H9 (cell line): Measurements from ENCODE around the gene OGDH. TPM values are rescaled to one million over a fixed set of nuclear protein-coding genes. Genes with fewer than 3 reads are reported as not detected.
"Not testable (repeated sequence)": the region's sequence is repeated elsewhere in the genome, so short reads cannot be mapped to it uniquely, and the experiment has no call there.

Source experiments
- DNase-seq: peaks from one replicate; pipeline ENCODE4 v3.0.0-alpha.2; 2017
- H2AFZ ChIP-seq: one replicate; pipeline ENCODE4 v1.6.1; 2013; ENCODE audit warnings: mild to moderate bottlenecking, low read length, control low read depth, moderate library complexity
- H2AK5ac ChIP-seq: 2 replicates; pipeline ENCODE4 v1.6.1; 2013; ENCODE audit warnings: low read length, control low read depth, mixed read lengths; ENCODE audit not compliant: insufficient read length
- H2BK120ac ChIP-seq: one replicate; pipeline ENCODE4 v1.6.1; 2013; ENCODE audit warnings: low read depth, mild to moderate bottlenecking, low read length, control low read depth, inconsistent platforms; ENCODE audit not compliant: poor library complexity, severe bottlenecking
- H2BK12ac ChIP-seq: 2 replicates; pipeline ENCODE4 v1.6.1; 2013; ENCODE audit warnings: low read length, control low read depth, mixed read lengths, low read depth; ENCODE audit not compliant: insufficient read length
- H2BK15ac ChIP-seq: 2 replicates; pipeline ENCODE4 v1.6.1; 2013; ENCODE audit warnings: low read depth, low read length, control low read depth
- H2BK20ac ChIP-seq: one replicate; pipeline ENCODE4 v1.6.1; 2013; ENCODE audit warnings: low read depth, mild to moderate bottlenecking, low read length, control low read depth, inconsistent platforms; ENCODE audit not compliant: poor library complexity, severe bottlenecking
- H2BK5ac ChIP-seq: 2 replicates; pipeline ENCODE4 v1.6.1; 2013; ENCODE audit warnings: low read length, control low read depth, mixed read lengths; ENCODE audit not compliant: insufficient read length
- H3K14ac ChIP-seq: 2 replicates; pipeline ENCODE4 v1.6.1; 2013; ENCODE audit warnings: low read length, control low read depth; ENCODE audit not compliant: insufficient read depth
- H3K18ac ChIP-seq: 2 replicates; pipeline ENCODE4 v1.6.1; 2013; ENCODE audit warnings: low read depth, mild to moderate bottlenecking, mixed read lengths, low read length, control low read depth; ENCODE audit not compliant: insufficient read length
- H3K23ac ChIP-seq: 2 replicates; pipeline ENCODE4 v1.6.1; 2013; ENCODE audit warnings: low read length, control low read depth, mixed read lengths, low read depth; ENCODE audit not compliant: insufficient read length
- H3K23me2 ChIP-seq: 2 replicates; pipeline ENCODE4 v1.6.1; 2013; ENCODE audit warnings: low read depth, mild to moderate bottlenecking, mixed read lengths, low read length, control low read depth; ENCODE audit not compliant: insufficient read length, poor library complexity, severe bottlenecking
- H3K27ac ChIP-seq: 2 replicates; pipeline ENCODE4 v1.5.1; 2013; ENCODE audit warnings: low read length, control low read depth, mixed read lengths, low read depth; ENCODE audit not compliant: insufficient read length
- H3K27me3 ChIP-seq: 2 replicates; pipeline ENCODE4 v1.6.1; 2013; ENCODE audit warnings: low read length, control low read depth, inconsistent platforms; ENCODE audit not compliant: insufficient read depth
- H3K4ac ChIP-seq: 2 replicates; pipeline ENCODE4 v1.6.1; 2013; ENCODE audit warnings: low read depth, mild to moderate bottlenecking, control low read depth, inconsistent platforms, low read length, moderate library complexity
- H3K4me1 ChIP-seq: 2 replicates; pipeline ENCODE4 v1.6.1; 2013; ENCODE audit warnings: low read length, control low read depth, inconsistent platforms; ENCODE audit not compliant: insufficient read depth
- H3K4me2 ChIP-seq: 2 replicates; pipeline ENCODE4 v1.6.1; 2013; ENCODE audit warnings: low read length, control low read depth, mixed read lengths; ENCODE audit not compliant: insufficient read length, insufficient read depth
- H3K56ac ChIP-seq: 2 replicates; pipeline ENCODE4 v1.6.1; 2013; ENCODE audit warnings: low read depth, mild to moderate bottlenecking, mixed read lengths, low read length, control low read depth; ENCODE audit not compliant: insufficient read length
- H3K79me1 ChIP-seq: 2 replicates; pipeline ENCODE4 v1.6.1; 2013; ENCODE audit warnings: low read depth, mild to moderate bottlenecking, moderate library complexity, low read length, control low read depth, inconsistent platforms; ENCODE audit not compliant: insufficient read depth, poor library complexity, severe bottlenecking
- H3K79me2 ChIP-seq: 2 replicates; pipeline ENCODE4 v1.6.1; 2013; ENCODE audit warnings: low read length, control low read depth, inconsistent platforms; ENCODE audit not compliant: insufficient read depth
- H3K9ac ChIP-seq: 2 replicates; pipeline ENCODE4 v1.6.1; 2013; ENCODE audit warnings: low read length, control low read depth, mixed read lengths; ENCODE audit not compliant: insufficient read length; ENCODE audit errors: extremely low read depth
- H3K9me3 ChIP-seq: one replicate; pipeline ENCODE4 v1.6.1; 2013; ENCODE audit warnings: low read depth, low read length, inconsistent platforms; ENCODE audit not compliant: control insufficient read depth
- H3T11ph ChIP-seq: one replicate; pipeline ENCODE4 v1.6.1; 2013; ENCODE audit warnings: mild to moderate bottlenecking, low read length, control low read depth, inconsistent platforms
- H4K20me1 ChIP-seq: one replicate; pipeline ENCODE4 v1.6.1; 2013; ENCODE audit not compliant: control insufficient read depth, insufficient read length, insufficient read depth
- H4K5ac ChIP-seq: 2 replicates; pipeline ENCODE4 v1.6.1; 2013; ENCODE audit warnings: low read depth, mild to moderate bottlenecking, mixed read lengths, low read length, control low read depth; ENCODE audit not compliant: insufficient read length
- H4K8ac ChIP-seq: replicated peaks from 2 replicates; pipeline ENCODE4 v1.6.1; 2013; ENCODE audit warnings: low read length, control low read depth, mixed read lengths, low read depth; ENCODE audit not compliant: insufficient read length
- H4K91ac ChIP-seq: 2 replicates; pipeline ENCODE4 v1.6.1; 2013; ENCODE audit warnings: low read depth, mild to moderate bottlenecking, moderate library complexity, mixed read lengths, low read length, control low read depth; ENCODE audit not compliant: insufficient read length
- H3K27ac Mint-ChIP-seq, 3 experiments: 2 replicates in 2 of 3; 3 replicates in 1 of 3; pipeline ENCODE4 v1.8.0; 2020 to 2021; ENCODE audit warnings: mixed read lengths in 3 of 3, mild to moderate bottlenecking in 1 of 3, moderate library complexity in 1 of 3
- H3K27me3 Mint-ChIP-seq: 2 replicates; pipeline ENCODE4 v1.8.0; 2021; ENCODE audit warnings: low read depth, mild to moderate bottlenecking, moderate library complexity, mixed read lengths
- H3K36me3 Mint-ChIP-seq, 3 experiments: 2 replicates in 2 of 3; 3 replicates in 1 of 3; pipeline ENCODE4 v1.8.0; 2020 to 2021; ENCODE audit warnings: low read depth in 3 of 3, mixed read lengths in 3 of 3; ENCODE audit not compliant: insufficient read depth in 1 of 3
- H3K4me1 Mint-ChIP-seq, 2 experiments: 2 replicates each; pipeline ENCODE4 v1.8.0; 2020; ENCODE audit warnings: mixed read lengths in 2 of 2
- H3K4me3 Mint-ChIP-seq, 2 experiments: 2 replicates in 1 of 2; 3 replicates in 1 of 2; pipeline ENCODE4 v1.8.0; 2020 to 2021; ENCODE audit warnings: mild to moderate bottlenecking in 2 of 2, mixed read lengths in 2 of 2, moderate library complexity in 1 of 2
- H3K9me3 Mint-ChIP-seq, 2 experiments: 2 replicates in 1 of 2; 3 replicates in 1 of 2; pipeline ENCODE4 v1.8.0; 2020; ENCODE audit warnings: mild to moderate bottlenecking in 2 of 2, mixed read lengths in 2 of 2, moderate library complexity in 1 of 2
- CTCF ChIP-seq: fragments of 200-600 bp; sonication (generic); conservative IDR thresholded peaks from 3 replicates; pipeline ENCODE4 v1.8.0; 2021; ENCODE audit warnings: antibody characterized with exemption, mild to moderate bottlenecking
- WGBS: extraction: QIAGEN DNeasy Blood & Tissue Kit; methylation state at CpG from one replicate; pipeline ENCODE4 v1.1.7; 2013; ENCODE audit warnings: missing lambda C conversion rate, low lambda C conversion rate, mixed read lengths; ENCODE audit not compliant: insufficient read length; ENCODE audit errors: extremely low coverage; 5-methylcytosine and 5-hydroxymethylcytosine counted together
- total RNA-seq: library from RNA; stranded (reverse); gene quantifications from 2 replicates; pipeline ENCODE4 v1.2.1, GENCODE V29; 2021

OGDH gene
- total RNA-seq, 1 experiment from 2014 or later, result 77.3 TPM

- H3K79me2 ChIP-seq, result no peaks in the 10 kb centered on the region
- no peaks in the 10 kb centered on the region for H4K20me1 ChIP-seq
- no peak overlapping the region for H2BK20ac ChIP-seq
- Mint-ChIP-seq H3K4me1 (no peaks in the 10 kb centered on the region), H3K4me3 (no peak overlapping the region), H3K9me3 (no peaks in the 10 kb centered on the region; a peak in 1 of 5 replicates), H3K27me3 (no peaks in the 10 kb centered on the region), H3K36me3 (peaks cover 54 to 71% (median 70%) of the 10 kb centered on the region in 3 experiments), H3K27ac (peak overlapping the region in 2 of 3 experiments; percentile 49 to 95; a peak in 2 of 7 replicates)
- H3K4ac ChIP-seq, result no peak overlapping the region
- H4K8ac ChIP-seq, result no peak overlapping the region
- H3K27me3 ChIP-seq, result no peaks in the 10 kb centered on the region
- H3K56ac ChIP-seq, result no peak overlapping the region
- no peak overlapping the region for H4K91ac ChIP-seq
- no peak overlapping the region for H3K27ac ChIP-seq
- no peak for DNase-seq
- H3K9ac ChIP-seq, result no peak overlapping the region
- no peak overlapping the region for H3K18ac ChIP-seq
- no peak overlapping the region for H2AK5ac ChIP-seq
- WGBS, result no CpG with 5 or more reads among the region's 8 CpGs
- no peak overlapping the region for H3T11ph ChIP-seq
- no peaks in the 10 kb centered on the region for H3K4me1 ChIP-seq
- no peak overlapping the region for H2BK12ac ChIP-seq
- H2AFZ ChIP-seq, result no peak overlapping the region
- H3K23ac ChIP-seq, result no peak overlapping the region
- no peak overlapping the region for H2BK120ac ChIP-seq
- H2BK5ac ChIP-seq, result no peak overlapping the region
- no peak overlapping the region for H4K5ac ChIP-seq
- no peaks in the 10 kb centered on the region for H3K9me3 ChIP-seq
- H3K4me2 ChIP-seq, result no peak overlapping the region
- no peak overlapping the region for H2BK15ac ChIP-seq
- H3K79me1 ChIP-seq, result no peaks in the 10 kb centered on the region
- no peak overlapping the region for H3K14ac ChIP-seq
- TF ChIP-seq CTCF, result no peak
- H3K23me2 ChIP-seq, result no peaks in the 10 kb centered on the region
Measured at GRCh38 chr7:44700322-44700721, 93.9 kb downstream of the OGDH start.

DNA sequence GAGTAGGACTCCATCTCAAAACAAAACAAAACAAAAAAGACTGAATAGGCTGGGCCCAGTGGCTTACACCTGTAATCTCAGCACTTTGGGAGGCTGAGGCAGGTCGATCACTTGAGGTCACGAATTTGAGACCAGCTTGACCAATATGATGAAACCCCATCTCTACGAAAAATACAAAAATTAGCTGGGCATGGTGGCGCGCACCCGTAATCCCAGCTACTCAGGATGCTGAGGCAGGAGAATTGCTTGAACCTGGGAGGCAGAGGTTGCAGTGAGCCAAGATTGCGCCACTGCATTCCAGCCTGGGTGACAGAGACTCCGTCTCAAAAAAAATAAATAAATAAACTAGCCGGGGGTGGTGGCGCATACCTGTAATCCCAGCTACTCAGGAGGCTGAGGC lies 97.0 kb downstream of the OGDH start:
- not testable (repeated sequence) for H3K4me1 ChIP-seq, H3K79me1 ChIP-seq, H2AK5ac ChIP-seq, H2BK15ac ChIP-seq, H3K56ac ChIP-seq, H3K27ac Mint-ChIP-seq, H3K4me3 Mint-ChIP-seq, H3T11ph ChIP-seq, H2AFZ ChIP-seq, H2BK12ac ChIP-seq, H3K27me3 Mint-ChIP-seq, H3K23ac ChIP-seq, H2BK120ac ChIP-seq, H3K9ac ChIP-seq, H4K5ac ChIP-seq, H3K9me3 Mint-ChIP-seq, H3K23me2 ChIP-seq, H4K91ac ChIP-seq, DNase-seq, H3K18ac ChIP-seq, H3K79me2 ChIP-seq, H2BK5ac ChIP-seq, H3K4ac ChIP-seq, H3K9me3 ChIP-seq, H3K27me3 ChIP-seq, H3K14ac ChIP-seq, H3K27ac ChIP-seq, H4K20me1 ChIP-seq, H4K8ac ChIP-seq, H3K4me1 Mint-ChIP-seq, H2BK20ac ChIP-seq, H3K4me2 ChIP-seq
- peaks cover 32 to 58% (median 56%) of the 10 kb centered on the region in 3 experiments for H3K36me3 Mint-ChIP-seq
- no CpG with 5 or more reads among the region's 10 CpGs for WGBS
